Measurements from ENCODE around the gene MTA3. TPM values are rescaled to one million over a fixed set of nuclear protein-coding genes. Genes with fewer than 3 reads are reported as not detected.
"Not testable (repeated sequence)": the region's sequence is repeated elsewhere in the genome, so short reads cannot be mapped to it uniquely, and the experiment has no call there.

MTA3 gene
- polyA plus RNA-seq, 1 experiment = 51.0 TPM

- ChIA-PET POLR2A (no interaction called here), CTCF (interaction anchor here (1.4 kb wide), 1 partner anchor 107 kb away, joined by 4 read pairs; no protein-coding TSS in a partner anchor)
- Histone ChIP-seq H3K9me3 (ENCODE audit: control insufficient read depth, insufficient read depth, low read length) (no peaks in the 10 kb centered on the region), H3K27ac (ENCODE audit: low read depth, low read length) (no peak overlapping the region), H3K27me3 (ENCODE audit: control insufficient read depth, insufficient read depth, low read length) (no peaks in the 10 kb centered on the region), H3K4me3 (ENCODE audit: low read depth, low read length) (no peak overlapping the region)
- TF ChIP-seq CTCF (IDR thresholded peaks at IDR 0.05; ENCODE audit: low read depth, low read length) = no peak
- no peak for DNase-seq (ENCODE audit: low read depth, low spot score)
Measured at GRCh38 chr2:42602876-42603219, 34.4 kb downstream of the MTA3 start.

- CTCF ChIA-PET = interaction anchor here (1.4 kb wide), 1 partner anchor 109 kb away, joined by 4 read pairs; no protein-coding TSS in a partner anchor
- DNase-seq (ENCODE audit: low read depth, low spot score); H3K27me3 ChIP-seq (ENCODE audit: control insufficient read depth, insufficient read depth, low read length); H3K27ac ChIP-seq (ENCODE audit: low read depth, low read length); POLR2A ChIA-PET; H3K4me3 ChIP-seq (ENCODE audit: low read depth, low read length); H3K9me3 ChIP-seq (ENCODE audit: control insufficient read depth, insufficient read depth, low read length): not testable (repeated sequence)
Measured at GRCh38 chr2:42604341-42604867, 36.0 kb downstream of the MTA3 start.

- POLR2A ChIA-PET; CTCF ChIA-PET; H3K27me3 ChIP-seq (ENCODE audit: control insufficient read depth, insufficient read depth, low read length); H3K9me3 ChIP-seq (ENCODE audit: control insufficient read depth, insufficient read depth, low read length); H3K27ac ChIP-seq (ENCODE audit: low read depth, low read length); DNase-seq (ENCODE audit: low read depth, low spot score); H3K4me3 ChIP-seq (ENCODE audit: low read depth, low read length): not testable (repeated sequence)
Measured at GRCh38 chr2:42606166-42606565, 37.7 kb downstream of the MTA3 start.

GRCh38 chr2:42607101-42607637 lies 38.7 kb downstream of the MTA3 start:
- CTCF ChIA-PET = no interaction called here
- Histone ChIP-seq H3K27me3 (ENCODE audit: control insufficient read depth, insufficient read depth, low read length) (no peaks in the 10 kb centered on the region), H3K4me3 (ENCODE audit: low read depth, low read length) (no peak overlapping the region), H3K27ac (ENCODE audit: low read depth, low read length) (no peak overlapping the region), H3K9me3 (ENCODE audit: control insufficient read depth, insufficient read depth, low read length) (no peaks in the 10 kb centered on the region)
- TF ChIP-seq CTCF (IDR thresholded peaks at IDR 0.05; ENCODE audit: low read depth, low read length) = no peak
- DNase-seq (ENCODE audit: low read depth, low spot score) = no peak
- POLR2A ChIA-PET = no interaction called here

- POLR2A ChIA-PET = no interaction called here
- CTCF ChIA-PET = no interaction called here
Measured at GRCh38 chr2:42613281-42614064, 45.0 kb downstream of the MTA3 start.

More at GRCh38 chr2:42613281-42614064, 45.0 kb downstream of the MTA3 start:
- Histone ChIP-seq H3K27me3 (ENCODE audit: control insufficient read depth, insufficient read depth, low read length) (no peaks in the 10 kb centered on the region), H3K4me3 (ENCODE audit: low read depth, low read length) (no peak overlapping the region), H3K9me3 (ENCODE audit: control insufficient read depth, insufficient read depth, low read length) (no peaks in the 10 kb centered on the region), H3K27ac (ENCODE audit: low read depth, low read length) (no peak overlapping the region)
- TF ChIP-seq CTCF (IDR thresholded peaks at IDR 0.05; ENCODE audit: low read depth, low read length) = no peak
- DNase-seq (ENCODE audit: low read depth, low spot score) = no peak
